DND-41 (cell line): ENCODE data around the gene PYGB.

ENCODE experiments used
- ATAC-seq: fragments of 200-7000 bp; cut with Tn5 transposase; 3 replicates; pipeline ENCODE4 v1.9.1; 2021; ENCODE audit warnings: low read depth; ENCODE audit not compliant: insufficient read depth
- DNase-seq: peaks from one replicate; pipeline ENCODE4 v3.0.0-alpha.2; 2020
- H2AFZ ChIP-seq: 2 replicates; pipeline ENCODE4 v1.6.0; 2012; ENCODE audit warnings: low read depth, low read length
- H3K27ac ChIP-seq: 2 replicates; pipeline ENCODE4 v1.5.1; 2012; ENCODE audit warnings: low read length, inconsistent platforms
- H3K27me3 ChIP-seq: fragments of 200-600 bp; sonication (generic); 2 replicates; pipeline ENCODE4 v1.6.0; 2012; ENCODE audit warnings: low read length, mild to moderate bottlenecking, inconsistent platforms; ENCODE audit not compliant: insufficient read depth, poor library complexity
- H3K36me3 ChIP-seq: 2 replicates; pipeline ENCODE4 v1.5.1; 2012; ENCODE audit warnings: low read length, inconsistent platforms; ENCODE audit not compliant: insufficient read depth
- H3K4me1 ChIP-seq: 2 replicates; pipeline ENCODE4 v1.5.1; 2012; ENCODE audit warnings: mild to moderate bottlenecking, low read length; ENCODE audit not compliant: insufficient read depth
- H3K4me2 ChIP-seq: 2 replicates; pipeline ENCODE4 v1.6.0; 2012; ENCODE audit warnings: mild to moderate bottlenecking, moderate library complexity, low read length, inconsistent platforms; ENCODE audit not compliant: insufficient read depth
- H3K4me3 ChIP-seq, 2 experiments: fragments of 200-600 bp in 1 of 2; shearing (Covaris generic) in 1 of 2; 2 replicates each; pipeline ENCODE4 v1.5.1; 2012 to 2016; ENCODE audit warnings: inconsistent platforms in 2 of 2, low read length in 2 of 2, mild to moderate bottlenecking in 2 of 2, low read depth in 1 of 2, moderate library complexity in 1 of 2
- H3K79me2 ChIP-seq: 2 replicates; pipeline ENCODE4 v1.6.0; 2012; ENCODE audit warnings: low read length, inconsistent platforms; ENCODE audit not compliant: insufficient read depth
- H3K9ac ChIP-seq: 2 replicates; pipeline ENCODE4 v1.6.0; 2012; ENCODE audit warnings: low read depth, mild to moderate bottlenecking, inconsistent platforms, low read length, moderate library complexity
- H3K9me3 ChIP-seq: 2 replicates; pipeline ENCODE4 v1.5.1; 2012; ENCODE audit warnings: low read length, moderate library complexity, mild to moderate bottlenecking, inconsistent platforms; ENCODE audit not compliant: insufficient read depth, severe bottlenecking
- H4K20me1 ChIP-seq: 2 replicates; pipeline ENCODE4 v1.6.0; 2012; ENCODE audit warnings: low read length; ENCODE audit not compliant: insufficient read depth
- EZH2 ChIP-seq: IDR thresholded peaks from 3 replicates; pipeline ENCODE4 v1.6.1; 2012; ENCODE audit warnings: borderline replicate concordance, low read depth, mild to moderate bottlenecking, moderate library complexity, low read length, inconsistent platforms; ENCODE audit not compliant: severe bottlenecking
- TF ChIP-seq, protein P1 (sequence below): IDR thresholded peaks from 2 replicates; pipeline ENCODE4 v1.5.1; 2012; ENCODE audit warnings: borderline replicate concordance, low read length, moderate library complexity, mild to moderate bottlenecking; ENCODE audit not compliant: poor library complexity, severe bottlenecking; ENCODE audit errors: extremely low read depth

The PYGB gene

DNA sequence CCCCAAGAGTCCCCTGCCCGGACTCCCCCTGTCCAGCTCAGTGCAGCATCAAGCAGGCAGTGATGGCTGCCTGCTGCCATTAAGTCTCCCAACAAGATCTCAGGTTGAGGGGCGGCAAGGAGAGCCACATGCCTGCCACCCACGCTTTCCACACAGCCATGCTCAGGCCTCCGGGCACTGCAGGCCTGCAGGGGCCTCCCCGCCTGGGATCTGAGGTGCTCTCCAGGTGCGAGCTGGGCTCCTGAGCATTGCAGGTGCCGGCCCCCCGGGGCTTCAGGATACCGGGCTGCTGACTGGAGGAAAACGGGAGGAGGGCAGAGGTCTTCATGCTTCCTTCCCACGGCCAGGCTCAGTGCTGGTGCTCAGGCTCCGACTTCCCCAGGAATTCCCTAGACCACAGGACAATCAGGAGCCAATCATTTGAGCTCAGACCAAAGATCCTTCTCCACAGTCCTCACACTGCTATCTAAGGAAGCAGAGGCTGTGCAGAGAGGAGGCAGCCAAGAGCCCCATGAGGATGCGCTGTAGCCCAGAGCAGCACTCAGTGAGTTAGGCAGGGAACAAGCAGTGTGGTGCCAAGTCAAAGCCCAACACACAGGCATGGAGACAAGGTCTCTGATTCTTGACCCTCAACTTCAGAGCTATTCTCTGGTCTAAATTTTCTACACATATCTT lies 52.7 kb downstream of the PYGB start:
- ATAC-seq (no peak), DNase-seq (no peak)
- no peaks in the 10 kb centered on the region for H3K27me3 ChIP-seq
- peaks cover 83% of the 10 kb centered on the region for H3K36me3 ChIP-seq
- H4K20me1 ChIP-seq: peaks cover 18% of the 10 kb centered on the region
- no peak overlapping the region for H3K27ac ChIP-seq
- H3K79me2 ChIP-seq: no peaks in the 10 kb centered on the region
- H2AFZ ChIP-seq: no peak overlapping the region
- no peak overlapping the region for H3K4me2 ChIP-seq
- TF ChIP-seq, protein P1, sequence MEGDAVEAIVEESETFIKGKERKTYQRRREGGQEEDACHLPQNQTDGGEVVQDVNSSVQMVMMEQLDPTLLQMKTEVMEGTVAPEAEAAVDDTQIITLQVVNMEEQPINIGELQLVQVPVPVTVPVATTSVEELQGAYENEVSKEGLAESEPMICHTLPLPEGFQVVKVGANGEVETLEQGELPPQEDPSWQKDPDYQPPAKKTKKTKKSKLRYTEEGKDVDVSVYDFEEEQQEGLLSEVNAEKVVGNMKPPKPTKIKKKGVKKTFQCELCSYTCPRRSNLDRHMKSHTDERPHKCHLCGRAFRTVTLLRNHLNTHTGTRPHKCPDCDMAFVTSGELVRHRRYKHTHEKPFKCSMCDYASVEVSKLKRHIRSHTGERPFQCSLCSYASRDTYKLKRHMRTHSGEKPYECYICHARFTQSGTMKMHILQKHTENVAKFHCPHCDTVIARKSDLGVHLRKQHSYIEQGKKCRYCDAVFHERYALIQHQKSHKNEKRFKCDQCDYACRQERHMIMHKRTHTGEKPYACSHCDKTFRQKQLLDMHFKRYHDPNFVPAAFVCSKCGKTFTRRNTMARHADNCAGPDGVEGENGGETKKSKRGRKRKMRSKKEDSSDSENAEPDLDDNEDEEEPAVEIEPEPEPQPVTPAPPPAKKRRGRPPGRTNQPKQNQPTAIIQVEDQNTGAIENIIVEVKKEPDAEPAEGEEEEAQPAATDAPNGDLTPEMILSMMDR: no peak
- no peak for TF ChIP-seq EZH2
- H3K4me1 ChIP-seq: no peaks in the 10 kb centered on the region
- no peak overlapping the region for H3K9ac ChIP-seq
- H3K9me3 ChIP-seq: no peaks in the 10 kb centered on the region
- H3K4me3 ChIP-seq: no peak overlapping the region

GRCh38 chr20:25301357-25301920 lies 53.6 kb downstream of the PYGB start:
- DNase-seq: no peak
- H4K20me1 ChIP-seq: peaks cover 18% of the 10 kb centered on the region
- no peak overlapping the region for H3K9ac ChIP-seq
- H3K4me2 ChIP-seq: no peak overlapping the region
- H3K27me3 ChIP-seq: no peaks in the 10 kb centered on the region
- no peak overlapping the region for H3K4me3 ChIP-seq
- H3K4me1 ChIP-seq: no peaks in the 10 kb centered on the region
- H3K9me3 ChIP-seq: no peaks in the 10 kb centered on the region
- H2AFZ ChIP-seq: no peak overlapping the region
- H3K27ac ChIP-seq: no peak overlapping the region
- no peak for ATAC-seq
- H3K36me3 ChIP-seq: peaks cover 81% of the 10 kb centered on the region
- no peaks in the 10 kb centered on the region for H3K79me2 ChIP-seq
- TF ChIP-seq EZH2: no peak
- TF ChIP-seq, protein P1: no peak

GRCh38 chr20:25302596-25302995 lies 54.7 kb downstream of the PYGB start:
- Histone ChIP-seq H3K36me3 (peaks cover 81% of the 10 kb centered on the region), H2AFZ (no peak overlapping the region), H3K4me1 (no peaks in the 10 kb centered on the region), H3K9ac (no peak overlapping the region), H3K4me3 (no peak overlapping the region), H3K9me3 (no peaks in the 10 kb centered on the region), H4K20me1 (peaks cover 16% of the 10 kb centered on the region), H3K4me2 (no peak overlapping the region), H3K27ac (no peak overlapping the region; the same call in 1 of the 2 replicates), H3K27me3 (no peaks in the 10 kb centered on the region), H3K79me2 (no peaks in the 10 kb centered on the region)
- no peak for DNase-seq
- no peak for ATAC-seq
- TF ChIP-seq, protein P1: no peak
- TF ChIP-seq EZH2: no peak
